Eye (tissue), 1 donor: ENCODE data around the gene FAM171A1.
"Not testable (repeated sequence)": the region's sequence is repeated elsewhere in the genome, so short reads cannot be mapped to it uniquely, and the experiment has no call there.

Experiments used
- DNase-seq: peaks from one replicate; pipeline ENCODE4 v3.0.0-alpha.2; 2015

FAM171A1 gene

GRCh38 chr10:15344256-15344875 lies 26.7 kb downstream of the FAM171A1 start:
- no peak for DNase-seq

GRCh38 chr10:15342970-15343369 lies 28.1 kb downstream of the FAM171A1 start:
- no peak for DNase-seq

GRCh38 chr10:15341502-15342128 lies 29.5 kb downstream of the FAM171A1 start:
- no peak for DNase-seq

- no peak for DNase-seq
Measured at GRCh38 chr10:15339892-15340291, 31.2 kb downstream of the FAM171A1 start.

- DNase-seq: not testable (repeated sequence)
Measured at GRCh38 chr10:15337441-15337923, 33.6 kb downstream of the FAM171A1 start.

GRCh38 chr10:15336211-15336610 lies 34.9 kb downstream of the FAM171A1 start:
- no peak for DNase-seq

GRCh38 chr10:15335508-15335907 lies 35.6 kb downstream of the FAM171A1 start:
- DNase-seq: no peak

- no peak for DNase-seq
Measured at GRCh38 chr10:15334650-15335323, 36.3 kb downstream of the FAM171A1 start.

- no peak for DNase-seq
Measured at GRCh38 chr10:15333909-15334649, 37.0 kb downstream of the FAM171A1 start.

GRCh38 chr10:15333181-15333580 lies 37.9 kb downstream of the FAM171A1 start:
- DNase-seq: not testable (repeated sequence)

GRCh38 chr10:15331461-15331860 lies 39.6 kb downstream of the FAM171A1 start:
- DNase-seq: no peak

- DNase-seq: no peak
Measured at GRCh38 chr10:15329437-15329836, 41.7 kb downstream of the FAM171A1 start.

GRCh38 chr10:15325944-15326284 lies 45.2 kb downstream of the FAM171A1 start:
- no peak for DNase-seq

GRCh38 chr10:15325243-15325943 lies 45.7 kb downstream of the FAM171A1 start:
- DNase-seq: no peak

GRCh38 chr10:15324611-15325010 lies 46.5 kb downstream of the FAM171A1 start:
- no peak for DNase-seq

GRCh38 chr10:15324113-15324512 lies 47.0 kb downstream of the FAM171A1 start:
- DNase-seq: no peak

GRCh38 chr10:15322356-15322755 lies 48.7 kb downstream of the FAM171A1 start:
- DNase-seq: no peak

- peak; percentile 87 for DNase-seq
Measured at GRCh38 chr10:15321431-15322341, 49.4 kb downstream of the FAM171A1 start.

- no peak for DNase-seq
Measured at GRCh38 chr10:15320522-15321203, 50.4 kb downstream of the FAM171A1 start.

- DNase-seq: no peak
Measured at GRCh38 chr10:15320118-15320517, 51.0 kb downstream of the FAM171A1 start.

GRCh38 chr10:15316871-15317464 lies 54.1 kb downstream of the FAM171A1 start:
- no peak for DNase-seq
